ENCODE results near the gene RUNDC1.
A peak's percentile ranks its signal among the peaks of the same experiment; 100 is the strongest.
"Not testable (repeated sequence)": the region's sequence is repeated elsewhere in the genome, so short reads cannot be mapped to it uniquely, and the experiment has no call there.

The RUNDC1 gene

DNA sequence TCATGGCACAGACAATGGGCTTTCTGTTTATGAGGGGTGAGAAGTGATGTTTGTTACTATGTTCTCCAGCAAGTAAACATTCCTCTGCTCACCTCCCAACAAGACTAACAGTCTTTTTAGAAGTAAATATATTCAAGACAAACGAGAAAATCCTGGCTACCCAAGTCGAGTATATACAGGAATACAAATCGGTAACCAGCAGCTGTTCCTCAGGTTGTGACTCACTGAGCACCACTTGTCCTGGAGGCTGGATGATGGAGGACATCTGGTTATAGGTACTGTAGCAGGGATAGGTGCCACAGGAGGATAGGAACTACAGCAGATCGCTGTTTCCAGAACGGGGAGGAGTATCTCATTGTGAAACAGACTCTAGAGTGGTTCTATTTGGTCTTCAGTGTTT, 12.5 kb downstream of the RUNDC1 start:
- Histone ChIP-seq H3K27ac (ENCODE audit: low read length, poor library complexity, severe bottlenecking) (no peak overlapping the region), H3K36me3 (ENCODE audit: control insufficient read depth in 1 of 2, insufficient read depth in 2 of 2, low read depth in 1 of 2, low read length in 2 of 2) (peaks cover 39 to 63% of the 10 kb centered on the region in 2 experiments), H3K18ac (ENCODE audit: low read depth in 1 of 2, low read length in 2 of 2) (no peak overlapping the region), H2AFZ (ENCODE audit: low read depth, low read length) (no peak overlapping the region), H2BK12ac (ENCODE audit: low read length in 2 of 2) (no peak overlapping the region), H3K9ac (ENCODE audit: low read length) (no peak overlapping the region), H3K79me1 (replicated peaks; ENCODE audit: low read length, poor library complexity, severe bottlenecking) (peaks cover 7% of the 10 kb centered on the region), H4K8ac (ENCODE audit: low read length) (no peak overlapping the region), H2BK5ac (ENCODE audit: low read depth, low read length, poor library complexity, severe bottlenecking) (no peak overlapping the region), H3K4ac (ENCODE audit: low read depth in 1 of 2, low read length in 2 of 2) (no peak overlapping the region), H3K14ac (ENCODE audit: low read length in 2 of 2) (no peak overlapping the region), H4K91ac (ENCODE audit: low read length) (no peak overlapping the region), H3K9me3 (ENCODE audit: control insufficient read depth, low read length) (no peaks in the 10 kb centered on the region), H2AK5ac (ENCODE audit: low read length, severe bottlenecking) (no peak overlapping the region), H3K23ac (ENCODE audit: low read length in 2 of 2) (no peak overlapping the region), H2BK120ac (ENCODE audit: low read depth, low read length) (no peak overlapping the region), H3K4me2 (ENCODE audit: low read length, poor library complexity, severe bottlenecking) (no peak overlapping the region), H2BK15ac (ENCODE audit: low read depth, poor library complexity, severe bottlenecking) (no peak overlapping the region), H3K27me3 (ENCODE audit: control insufficient read depth in 1 of 2, insufficient read depth in 1 of 2, low read length in 2 of 2) (no peaks in the 10 kb centered on the region), H3K4me3 (ENCODE audit: insufficient read depth in 1 of 2, low read depth in 1 of 2, low read length in 2 of 2) (no peak overlapping the region), H3K4me1 (ENCODE audit: control insufficient read depth, insufficient read depth, low read depth, low read length) (peaks cover 3% of the 10 kb centered on the region)
- 80% methylated on average over 5 of the region's 5 CpGs for WGBS
- DNase-seq = peak; percentile 50

GRCh38 chr17:42993913-42994312, 13.5 kb downstream of the RUNDC1 start:
- H3K79me1 ChIP-seq (replicated peaks; ENCODE audit: low read length, poor library complexity, severe bottlenecking); H3K4me3 ChIP-seq (ENCODE audit: insufficient read depth in 1 of 2, low read depth in 1 of 2, low read length in 2 of 2); H4K91ac ChIP-seq (ENCODE audit: low read length); H2BK120ac ChIP-seq (ENCODE audit: low read depth, low read length); H2AK5ac ChIP-seq (ENCODE audit: low read length, severe bottlenecking); H3K14ac ChIP-seq (ENCODE audit: low read length in 2 of 2); H2BK15ac ChIP-seq (ENCODE audit: low read depth, poor library complexity, severe bottlenecking); H3K9ac ChIP-seq (ENCODE audit: low read length); H4K8ac ChIP-seq (ENCODE audit: low read length); H3K18ac ChIP-seq (ENCODE audit: low read depth in 1 of 2, low read length in 2 of 2); H3K27ac ChIP-seq (ENCODE audit: low read length, poor library complexity, severe bottlenecking); H3K23ac ChIP-seq (ENCODE audit: low read length in 2 of 2); H2AFZ ChIP-seq (ENCODE audit: low read depth, low read length); DNase-seq; H3K4me1 ChIP-seq (ENCODE audit: control insufficient read depth, insufficient read depth, low read depth, low read length); H3K9me3 ChIP-seq (ENCODE audit: control insufficient read depth, low read length); H2BK12ac ChIP-seq (ENCODE audit: low read length in 2 of 2); H3K27me3 ChIP-seq (ENCODE audit: control insufficient read depth in 1 of 2, insufficient read depth in 1 of 2, low read length in 2 of 2); H3K4ac ChIP-seq (ENCODE audit: low read depth in 1 of 2, low read length in 2 of 2); H2BK5ac ChIP-seq (ENCODE audit: low read depth, low read length, poor library complexity, severe bottlenecking); H3K4me2 ChIP-seq (ENCODE audit: low read length, poor library complexity, severe bottlenecking): not testable (repeated sequence)
- WGBS = 96% methylated on average over 5 of the region's 10 CpGs
- H3K36me3 ChIP-seq (ENCODE audit: control insufficient read depth in 1 of 2, insufficient read depth in 2 of 2, low read depth in 1 of 2, low read length in 2 of 2) = peaks cover 35 to 53% of the 10 kb centered on the region in 2 experiments

GRCh38 chr17:42997390-42997983, 17.1 kb downstream of the RUNDC1 start:
- no peaks in the 10 kb centered on the region for H3K27me3 ChIP-seq (ENCODE audit: control insufficient read depth in 1 of 2, insufficient read depth in 1 of 2, low read length in 2 of 2)
- peak overlapping the region in 1 of 2 experiments; percentile 55 for H3K18ac ChIP-seq (ENCODE audit: low read depth in 1 of 2, low read length in 2 of 2)

GRCh38 chr17:42997984-42998938, 17.9 kb downstream of the RUNDC1 start, which contains the start of gene RPL27:
TSS of gene RPL27 (plus strand) at chr17:42998419. CDS start at chr17:42998751, 332 bp downstream.
- peak within 1 kb of the TSS; percentile 95 for H3K27ac ChIP-seq (ENCODE audit: low read length, poor library complexity, severe bottlenecking)
- WGBS = under 1% methylated on average over 49 of the region's 49 CpGs

More at GRCh38 chr17:42997390-42997983, 17.1 kb downstream of the RUNDC1 start:
- no peak overlapping the region for H3K23ac ChIP-seq (ENCODE audit: low read length in 2 of 2)
- H2BK12ac ChIP-seq (ENCODE audit: low read length in 2 of 2) = no peak overlapping the region
- H3K14ac ChIP-seq (ENCODE audit: low read length in 2 of 2) = no peak overlapping the region
- no peak overlapping the region for H2BK15ac ChIP-seq (ENCODE audit: low read depth, poor library complexity, severe bottlenecking)
- no peak overlapping the region for H4K91ac ChIP-seq (ENCODE audit: low read length)
- peak overlapping the region; percentile 42 for H3K4me2 ChIP-seq (ENCODE audit: low read length, poor library complexity, severe bottlenecking)
- H3K4ac ChIP-seq (ENCODE audit: low read depth in 1 of 2, low read length in 2 of 2) = no peak overlapping the region
- H3K4me1 ChIP-seq (ENCODE audit: control insufficient read depth, insufficient read depth, low read depth, low read length) = peaks cover 8% of the 10 kb centered on the region
- no peaks in the 10 kb centered on the region for H3K79me1 ChIP-seq (replicated peaks; ENCODE audit: low read length, poor library complexity, severe bottlenecking)
- no peak overlapping the region for H2BK120ac ChIP-seq (ENCODE audit: low read depth, low read length)
- 50% methylated on average over 3 of the region's 5 CpGs for WGBS
- peak overlapping the region; percentile 22 for H3K27ac ChIP-seq (ENCODE audit: low read length, poor library complexity, severe bottlenecking)
- H3K36me3 ChIP-seq (ENCODE audit: control insufficient read depth in 1 of 2, insufficient read depth in 2 of 2, low read depth in 1 of 2, low read length in 2 of 2) = peaks cover 26 to 54% of the 10 kb centered on the region in 2 experiments
- H2BK5ac ChIP-seq (ENCODE audit: low read depth, low read length, poor library complexity, severe bottlenecking) = no peak overlapping the region
- no peak overlapping the region for H2AFZ ChIP-seq (ENCODE audit: low read depth, low read length)
- H2AK5ac ChIP-seq (ENCODE audit: low read length, severe bottlenecking) = peak overlapping the region; percentile 4
- peak overlapping the region; percentile 87 for H3K9ac ChIP-seq (ENCODE audit: low read length)
- H4K8ac ChIP-seq (ENCODE audit: low read length) = peak overlapping the region; percentile 52
- no peak for DNase-seq
- no peaks in the 10 kb centered on the region for H3K9me3 ChIP-seq (ENCODE audit: control insufficient read depth, low read length)
- peak overlapping the region in 1 of 2 experiments; percentile 66 for H3K4me3 ChIP-seq (ENCODE audit: insufficient read depth in 1 of 2, low read depth in 1 of 2, low read length in 2 of 2)

More at GRCh38 chr17:42997984-42998938, 17.9 kb downstream of the RUNDC1 start, which contains the start of gene RPL27:
- no peak within 1 kb of the TSS for H2BK120ac ChIP-seq (ENCODE audit: low read depth, low read length)
- H2BK5ac ChIP-seq (ENCODE audit: low read depth, low read length, poor library complexity, severe bottlenecking) = peak within 1 kb of the TSS; percentile 96
- H4K8ac ChIP-seq (ENCODE audit: low read length) = peak within 1 kb of the TSS; percentile 78
- H3K4me2 ChIP-seq (ENCODE audit: low read length, poor library complexity, severe bottlenecking) = peak within 1 kb of the TSS; percentile 82
- H3K9ac ChIP-seq (ENCODE audit: low read length) = peak within 1 kb of the TSS; percentile 100
- peak within 1 kb of the TSS; percentile 85 to 90 for H3K4ac ChIP-seq (ENCODE audit: low read depth in 1 of 2, low read length in 2 of 2)
- H3K14ac ChIP-seq (ENCODE audit: low read length in 2 of 2) = peak within 1 kb of the TSS in 1 of 2 experiments; percentile 89
- no peaks in the 10 kb centered on the region for H3K79me1 ChIP-seq (replicated peaks; ENCODE audit: low read length, poor library complexity, severe bottlenecking)
- H2AK5ac ChIP-seq (ENCODE audit: low read length, severe bottlenecking) = peak within 1 kb of the TSS; percentile 26
- no peak within 1 kb of the TSS for H2AFZ ChIP-seq (ENCODE audit: low read depth, low read length)
- H3K18ac ChIP-seq (ENCODE audit: low read depth in 1 of 2, low read length in 2 of 2) = peak within 1 kb of the TSS; percentile 97 to 98
- H2BK12ac ChIP-seq (ENCODE audit: low read length in 2 of 2) = peak within 1 kb of the TSS in 1 of 2 experiments; percentile 49
- no peaks in the 10 kb centered on the region for H3K9me3 ChIP-seq (ENCODE audit: control insufficient read depth, low read length)
- H3K23ac ChIP-seq (ENCODE audit: low read length in 2 of 2) = peak within 1 kb of the TSS in 1 of 2 experiments; percentile 56
- peak within 1 kb of the TSS; percentile 78 for H4K91ac ChIP-seq (ENCODE audit: low read length)
- peak within 1 kb of the TSS; percentile 60 for H2BK15ac ChIP-seq (ENCODE audit: low read depth, poor library complexity, severe bottlenecking)
- peak; percentile 100 for DNase-seq
- no peaks in the 10 kb centered on the region for H3K27me3 ChIP-seq (ENCODE audit: control insufficient read depth in 1 of 2, insufficient read depth in 1 of 2, low read length in 2 of 2)
- peaks cover 30 to 54% of the 10 kb centered on the region in 2 experiments for H3K36me3 ChIP-seq (ENCODE audit: control insufficient read depth in 1 of 2, insufficient read depth in 2 of 2, low read depth in 1 of 2, low read length in 2 of 2)
- H3K4me1 ChIP-seq (ENCODE audit: control insufficient read depth, insufficient read depth, low read depth, low read length) = peaks cover 8% of the 10 kb centered on the region
- H3K4me3 ChIP-seq (ENCODE audit: insufficient read depth in 1 of 2, low read depth in 1 of 2, low read length in 2 of 2) = peak within 1 kb of the TSS; percentile 89 to 99

Data from mesenchymal stem cell (in vitro differentiated cells and primary cell).